Measurements from ENCODE around the gene C9orf40. TPM values are rescaled to one million over a fixed set of nuclear protein-coding genes. Genes with fewer than 3 reads are reported as not detected.

Gene C9orf40
- total and polyA plus RNA-seq, 7 experiments from 2014 or later: 1.8 to 13.6 (median 2.7) TPM

- no peaks in the 10 kb centered on the region for H3K4me1 ChIP-seq (ENCODE audit: control insufficient read depth in 2 of 2, insufficient read depth in 2 of 2, low read length in 2 of 2)
- H3K27me3 ChIP-seq (ENCODE audit: control insufficient read depth in 2 of 2, insufficient read depth in 2 of 2, low read length in 2 of 2): no peaks in the 10 kb centered on the region
- no peaks in the 10 kb centered on the region for H3K27me3 Mint-ChIP-seq
- peaks cover 0 to 8% (median 0%) of the 10 kb centered on the region in 3 experiments for H3K9me3 ChIP-seq (ENCODE audit: control insufficient read depth in 2 of 3, low read length in 3 of 3)
- ChIA-PET POLR2A (no interaction called here), CTCF (no interaction called here)
- H3K27ac ChIP-seq (ENCODE audit: low read depth, low read length): no peak overlapping the region
- DNase-seq (no peak), ATAC-seq (peak; percentile 49)
- intact Hi-C loops (cut with micrococcal nuclease): no loop called here
- no peaks in the 10 kb centered on the region for H3K36me3 ChIP-seq (ENCODE audit: control insufficient read depth in 2 of 3, insufficient read depth in 3 of 3, low read length in 3 of 3)
- peaks cover 3 to 32% (median 16%) of the 10 kb centered on the region in 11 donors for H3K9me3 Mint-ChIP-seq
- no peak overlapping the region for H3K4me3 ChIP-seq (ENCODE audit: low read length)
- peaks cover 12 to 47% (median 27%) of the 10 kb centered on the region in 5 donors for H3K36me3 Mint-ChIP-seq
- no peak overlapping the region for H3K4me3 Mint-ChIP-seq
- peaks cover 0 to 6% (median 0%) of the 10 kb centered on the region in 7 donors for H3K4me1 Mint-ChIP-seq
- H3K27ac Mint-ChIP-seq: no peak overlapping the region
These were observed 7.8 kb upstream of the C9orf40 start for GRCh38 chr9:74960561-74960960.

- Mint-ChIP-seq H3K4me3 (no peak overlapping the region), H3K36me3 (peaks cover 8 to 32% (median 24%) of the 10 kb centered on the region in 5 donors), H3K4me1 (peaks cover 0 to 18% (median 4%) of the 10 kb centered on the region in 7 donors), H3K9me3 (peaks cover 0 to 27% (median 16%) of the 10 kb centered on the region in 11 donors), H3K27me3 (no peaks in the 10 kb centered on the region), H3K27ac (peak overlapping the region in 1 of 9 donors; percentile 56)
- ChIA-PET CTCF (no interaction called here), POLR2A (no interaction called here)
- no peak overlapping the region for H3K4me3 ChIP-seq (ENCODE audit: low read length)
- DNase-seq (no peak), ATAC-seq (no peak)
- H3K27me3 ChIP-seq (ENCODE audit: control insufficient read depth in 2 of 2, insufficient read depth in 2 of 2, low read length in 2 of 2): no peaks in the 10 kb centered on the region
- intact Hi-C loops (cut with micrococcal nuclease): loop anchor here (10.0 kb wide), 4 partner anchors 464 to 1824 kb away; partner anchors contain the start of genes ANXA1 (in 1 of the 2) and RORB (in 1 of the 2)
- H3K9me3 ChIP-seq (ENCODE audit: control insufficient read depth in 2 of 3, low read length in 3 of 3): peaks cover 0 to 8% (median 0%) of the 10 kb centered on the region in 3 experiments
- H3K27ac ChIP-seq (ENCODE audit: low read depth, low read length): no peak overlapping the region
- no peaks in the 10 kb centered on the region for H3K4me1 ChIP-seq (ENCODE audit: control insufficient read depth in 2 of 2, insufficient read depth in 2 of 2, low read length in 2 of 2)
- no peaks in the 10 kb centered on the region for H3K36me3 ChIP-seq (ENCODE audit: control insufficient read depth in 2 of 3, insufficient read depth in 3 of 3, low read length in 3 of 3)
These were observed 5.9 kb upstream of the C9orf40 start for GRCh38 chr9:74958587-74958986.

GRCh38 chr9:74953235-74953751, 581 bp upstream of the C9orf40 start:
- peaks cover 0 to 5% (median 0%) of the 10 kb centered on the region in 3 experiments for H3K36me3 ChIP-seq (ENCODE audit: control insufficient read depth in 2 of 3, insufficient read depth in 3 of 3, low read length in 3 of 3)
- peak overlapping the region; percentile 86 for H3K27ac ChIP-seq (ENCODE audit: low read depth, low read length)
- H3K9me3 ChIP-seq (ENCODE audit: control insufficient read depth in 2 of 3, low read length in 3 of 3): no peaks in the 10 kb centered on the region
- ChIA-PET POLR2A (interaction anchor here (0.6 to 2.9 kb wide), 8 partner anchors 43 to 1579 kb away, joined by 3 to 32 read pairs (median 4); partner anchors contain the start of genes CARNMT1, NMRK1, OSTF1 and RFK), CTCF (interaction anchor here (0.6 to 1.7 kb wide), 5 partner anchors 28 to 176 kb away, joined by 3 to 6 read pairs (median 4); no protein-coding TSS in a partner anchor)
- Mint-ChIP-seq H3K4me1 (peaks cover 0 to 44% (median 30%) of the 10 kb centered on the region in 7 donors), H3K27me3 (no peaks in the 10 kb centered on the region), H3K36me3 (peaks cover 0 to 2% (median 0%) of the 10 kb centered on the region in 5 donors), H3K4me3 (peak overlapping the region; percentile 87 to 99 (median 89)), H3K27ac (peak overlapping the region; percentile 89 to 96 (median 94)), H3K9me3 (peaks cover 0 to 1% (median 0%) of the 10 kb centered on the region in 11 donors)
- intact Hi-C loops (cut with micrococcal nuclease): loop anchor here (1.0 to 10.0 kb wide), 15 partner anchors 34 to 1818 kb away; partner anchors contain the start of genes RFK (in 2 of the 2), ANXA1 (in 1 of the 2), NMRK1 (in 1 of the 2) and OSTF1 (in 1 of the 2)
- peak overlapping the region; percentile 89 for H3K4me3 ChIP-seq (ENCODE audit: low read length)
- ATAC-seq (no peak), DNase-seq (no peak)
- H3K27me3 ChIP-seq (ENCODE audit: control insufficient read depth in 2 of 2, insufficient read depth in 2 of 2, low read length in 2 of 2): no peaks in the 10 kb centered on the region
- H3K4me1 ChIP-seq (ENCODE audit: control insufficient read depth in 2 of 2, insufficient read depth in 2 of 2, low read length in 2 of 2): peaks cover 0 to 7% of the 10 kb centered on the region in 2 donors

GRCh38 chr9:74951725-74952151, 974 bp downstream of the C9orf40 start:
- Mint-ChIP-seq H3K27ac (peak overlapping the region; percentile 89 to 97 (median 94)), H3K27me3 (no peaks in the 10 kb centered on the region), H3K4me3 (peak overlapping the region; percentile 87 to 99 (median 97)), H3K9me3 (peaks cover 0 to 1% (median 0%) of the 10 kb centered on the region in 11 donors), H3K4me1 (peaks cover 0 to 50% (median 30%) of the 10 kb centered on the region in 7 donors), H3K36me3 (peaks cover 0 to 11% (median 0%) of the 10 kb centered on the region in 5 donors)
- intact Hi-C loops (cut with micrococcal nuclease): loop anchor here (1.0 to 10.0 kb wide), 20 partner anchors 36 to 1817 kb away; partner anchors contain the start of genes CARNMT1 (in 2 of the 2), RFK (in 2 of the 2), ANXA1 (in 1 of the 2) and NMRK1 (in 1 of the 2)
- H3K9me3 ChIP-seq (ENCODE audit: control insufficient read depth in 2 of 3, low read length in 3 of 3): no peaks in the 10 kb centered on the region
- H3K4me3 ChIP-seq (ENCODE audit: low read length): peak overlapping the region; percentile 82
- peak; percentile 36 for ATAC-seq
- ChIA-PET POLR2A (interaction anchor here (0.7 to 2.9 kb wide), 10 partner anchors 11 to 1442 kb away, joined by 3 to 32 read pairs (median 3); partner anchors contain the start of genes CARNMT1, NMRK1, OSTF1 and RFK), CTCF (interaction anchor here (0.7 to 1.5 kb wide), 7 partner anchors 9 to 200 kb away, joined by 3 to 5 read pairs (median 3); partner anchors contain the start of gene CARNMT1)
- peak in 6 of 9 donors; percentile 20 to 65 (median 32) for DNase-seq
- H3K36me3 ChIP-seq (ENCODE audit: control insufficient read depth in 2 of 3, insufficient read depth in 3 of 3, low read length in 3 of 3): peaks cover 0 to 5% (median 0%) of the 10 kb centered on the region in 3 experiments
- H3K27me3 ChIP-seq (ENCODE audit: control insufficient read depth in 2 of 2, insufficient read depth in 2 of 2, low read length in 2 of 2): no peaks in the 10 kb centered on the region
- H3K27ac ChIP-seq (ENCODE audit: low read depth, low read length): peak overlapping the region; percentile 86
- H3K4me1 ChIP-seq (ENCODE audit: control insufficient read depth in 2 of 2, insufficient read depth in 2 of 2, low read length in 2 of 2): peaks cover 0 to 7% of the 10 kb centered on the region in 2 donors

GRCh38 chr9:74951107-74951720, 1.5 kb downstream of the C9orf40 start:
- Histone ChIP-seq H3K36me3 (ENCODE audit: control insufficient read depth in 2 of 3, insufficient read depth in 3 of 3, low read length in 3 of 3) (peaks cover 0 to 5% (median 0%) of the 10 kb centered on the region in 3 experiments), H3K4me3 (ENCODE audit: low read length) (peak overlapping the region; percentile 82), H3K27ac (ENCODE audit: low read depth, low read length) (peak overlapping the region; percentile 86), H3K4me1 (ENCODE audit: control insufficient read depth in 2 of 2, insufficient read depth in 2 of 2, low read length in 2 of 2) (peaks cover 0 to 7% of the 10 kb centered on the region in 2 donors), H3K27me3 (ENCODE audit: control insufficient read depth in 2 of 2, insufficient read depth in 2 of 2, low read length in 2 of 2) (no peaks in the 10 kb centered on the region), H3K9me3 (ENCODE audit: control insufficient read depth in 2 of 3, low read length in 3 of 3) (no peaks in the 10 kb centered on the region)
- DNase-seq (peak in 1 of 9 donors; percentile 2), ATAC-seq (no peak)
- H3K4me3 Mint-ChIP-seq: peak overlapping the region; percentile 87 to 99 (median 97)
- POLR2A ChIA-PET: interaction anchor here (0.6 to 2.9 kb wide), 9 partner anchors 11 to 1442 kb away, joined by 3 to 32 read pairs (median 8); partner anchors contain the start of genes CARNMT1, NMRK1, OSTF1 and RFK
- peaks cover 0 to 1% (median 0%) of the 10 kb centered on the region in 11 donors for H3K9me3 Mint-ChIP-seq
- peaks cover 0 to 13% (median 0%) of the 10 kb centered on the region in 5 donors for H3K36me3 Mint-ChIP-seq
- CTCF ChIA-PET: interaction anchor here (0.7 to 1.5 kb wide), 5 partner anchors 77 to 200 kb away, joined by 3 to 5 read pairs (median 3); partner anchors contain the start of gene CARNMT1
- intact Hi-C loops (cut with micrococcal nuclease): loop anchor here (5.0 to 10.0 kb wide), 10 partner anchors 36 to 1816 kb away; partner anchors contain the start of genes ANXA1 (in 1 of the 2), RFK (in 1 of the 2), RORB (in 1 of the 2) and TRPM6 (in 1 of the 2)
- no peaks in the 10 kb centered on the region for H3K27me3 Mint-ChIP-seq
- H3K4me1 Mint-ChIP-seq: peaks cover 0 to 55% (median 30%) of the 10 kb centered on the region in 7 donors
- peak overlapping the region; percentile 89 to 97 (median 94) for H3K27ac Mint-ChIP-seq
